K562 (cell line): ENCODE results near the gene INSR.

ENCODE experiments used
- ELF1 ChIP-seq: fragments of 200-800 bp; sonication (Bioruptor generic); IDR thresholded peaks from 2 replicates; pipeline ENCODE4 v1.6.1; 2016; ENCODE audit warnings: missing genetic modification characterization, missing compliant biosample characterization
- STAT5A ChIP-seq: IDR thresholded peaks from 2 replicates; pipeline ENCODE4 v1.6.1; 2012; ENCODE audit warnings: low read length, inconsistent platforms, borderline replicate concordance

GRCh38 chr19:7328647-7329046 lies 34.4 kb upstream of the INSR start:
- TF ChIP-seq ELF1 (tag) (no peak), STAT5A (no peak)
